Upper lobe of right lung (tissue), 1 donor: ENCODE results near the gene RNF39. TPM values are rescaled to one million over a fixed set of nuclear protein-coding genes. Genes with fewer than 3 reads are reported as not detected.
"Not testable (repeated sequence)": the region's sequence is repeated elsewhere in the genome, so short reads cannot be mapped to it uniquely, and the experiment has no call there.

Experiments
- ATAC-seq: fragments of 200-7000 bp; cut with Tn5 transposase; one replicate; pipeline ENCODE4 v1.9.1; 2020; ENCODE audit warnings: mild to moderate bottlenecking, moderate library complexity
- DNase-seq: peaks from one replicate; pipeline ENCODE4 v3.0.0-alpha.2; 2020
- H3K27ac ChIP-seq: fragments of 200-600 bp; one replicate; pipeline ENCODE4 v1.8.0; 2022
- H3K27me3 ChIP-seq: fragments of 200-600 bp; one replicate; pipeline ENCODE4 v1.8.0; 2022; ENCODE audit warnings: mild to moderate bottlenecking
- H3K36me3 ChIP-seq: fragments of 200-600 bp; one replicate; pipeline ENCODE4 v1.8.0; 2022
- H3K4me1 ChIP-seq: fragments of 200-600 bp; one replicate; pipeline ENCODE4 v1.8.0; 2022
- H3K4me3 ChIP-seq: fragments of 200-600 bp; one replicate; pipeline ENCODE4 v1.8.0; 2022; ENCODE audit warnings: mild to moderate bottlenecking
- H3K9me3 ChIP-seq: fragments of 200-600 bp; one replicate; pipeline ENCODE4 v1.8.0; 2022
- intact Hi-C: fragments of 100-400 bp; cut with DNase I; formaldehyde crosslinking; loops from one replicate; pipeline ENCODE4 v1.11.0; 2022
- total RNA-seq: library from RNA; stranded (reverse); fragmentation: NEBNext Ultra II Directional; extraction: Animal tissue kit (Norgen Biotek cat#: 25700); gene quantifications from one replicate; pipeline ENCODE4 v1.2.1, GENCODE V29; 2021
- TF ChIP-seq, protein P1 (sequence below): fragments of 200-600 bp; IDR thresholded peaks from one replicate; pipeline ENCODE4 v1.8.0; 2022; ENCODE audit warnings: antibody characterized with exemption
- donor health status: DM: no; HTN: yes; CAD: no; lungs with severe emphysema.

RNF39 gene
- total RNA-seq, 1 donor from 2014 or later: 2.4 TPM

GRCh38 chr6:30042914-30043313 lies 32.7 kb downstream of the RNF39 start:
- intact Hi-C loops: no loop called here
- no peaks in the 10 kb centered on the region for H3K9me3 ChIP-seq
- TF ChIP-seq, protein P1, sequence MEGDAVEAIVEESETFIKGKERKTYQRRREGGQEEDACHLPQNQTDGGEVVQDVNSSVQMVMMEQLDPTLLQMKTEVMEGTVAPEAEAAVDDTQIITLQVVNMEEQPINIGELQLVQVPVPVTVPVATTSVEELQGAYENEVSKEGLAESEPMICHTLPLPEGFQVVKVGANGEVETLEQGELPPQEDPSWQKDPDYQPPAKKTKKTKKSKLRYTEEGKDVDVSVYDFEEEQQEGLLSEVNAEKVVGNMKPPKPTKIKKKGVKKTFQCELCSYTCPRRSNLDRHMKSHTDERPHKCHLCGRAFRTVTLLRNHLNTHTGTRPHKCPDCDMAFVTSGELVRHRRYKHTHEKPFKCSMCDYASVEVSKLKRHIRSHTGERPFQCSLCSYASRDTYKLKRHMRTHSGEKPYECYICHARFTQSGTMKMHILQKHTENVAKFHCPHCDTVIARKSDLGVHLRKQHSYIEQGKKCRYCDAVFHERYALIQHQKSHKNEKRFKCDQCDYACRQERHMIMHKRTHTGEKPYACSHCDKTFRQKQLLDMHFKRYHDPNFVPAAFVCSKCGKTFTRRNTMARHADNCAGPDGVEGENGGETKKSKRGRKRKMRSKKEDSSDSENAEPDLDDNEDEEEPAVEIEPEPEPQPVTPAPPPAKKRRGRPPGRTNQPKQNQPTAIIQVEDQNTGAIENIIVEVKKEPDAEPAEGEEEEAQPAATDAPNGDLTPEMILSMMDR: no peak
- ATAC-seq (no peak), DNase-seq (no peak)
- H3K36me3 ChIP-seq: no peaks in the 10 kb centered on the region
- no peaks in the 10 kb centered on the region for H3K4me1 ChIP-seq
- H3K27ac ChIP-seq: no peak overlapping the region
- H3K27me3 ChIP-seq: no peaks in the 10 kb centered on the region
- no peak overlapping the region for H3K4me3 ChIP-seq

GRCh38 chr6:30042476-30042875 lies 33.1 kb downstream of the RNF39 start:
- intact Hi-C loops: no loop called here

DNA sequence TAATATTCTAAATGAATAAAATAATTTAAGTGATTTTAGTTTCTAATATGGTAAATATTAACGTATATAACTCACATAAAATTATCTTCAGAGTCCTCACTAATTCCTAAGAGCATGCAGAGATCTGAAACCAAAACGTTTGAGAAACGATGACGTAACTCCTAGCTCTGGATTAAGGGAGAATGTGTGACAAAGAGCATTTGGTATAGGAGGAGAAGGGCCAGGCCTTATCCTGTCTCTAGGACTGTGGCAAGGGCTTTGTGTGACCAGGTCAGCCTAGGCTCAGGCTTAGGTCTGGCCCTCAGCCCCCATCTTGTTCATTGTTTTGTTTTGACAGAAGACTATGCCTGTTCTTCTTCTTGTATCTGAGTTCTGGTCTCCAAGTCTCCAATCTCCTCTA lies 33.7 kb downstream of the RNF39 start:
- Histone ChIP-seq H3K27ac (no peak overlapping the region), H3K36me3 (no peaks in the 10 kb centered on the region), H3K9me3 (no peaks in the 10 kb centered on the region), H3K4me1 (no peaks in the 10 kb centered on the region), H3K4me3 (no peak overlapping the region), H3K27me3 (no peaks in the 10 kb centered on the region)
- TF ChIP-seq, protein P1: no peak
- no peak for DNase-seq
- intact Hi-C loops: no loop called here
- peak; percentile 78 for ATAC-seq

More at GRCh38 chr6:30042476-30042875, 33.1 kb downstream of the RNF39 start:
- Histone ChIP-seq H3K36me3 (no peaks in the 10 kb centered on the region), H3K4me3 (no peak overlapping the region), H3K4me1 (no peaks in the 10 kb centered on the region), H3K27ac (no peak overlapping the region), H3K9me3 (no peaks in the 10 kb centered on the region), H3K27me3 (no peaks in the 10 kb centered on the region)
- ATAC-seq (peak; percentile 87), DNase-seq (no peak)
- TF ChIP-seq, protein P1: no peak

GRCh38 chr6:30041221-30041620 lies 34.3 kb downstream of the RNF39 start:
- ATAC-seq (no peak), DNase-seq (no peak)
- H3K4me3 ChIP-seq: no peak overlapping the region
- H3K4me1 ChIP-seq: no peaks in the 10 kb centered on the region
- TF ChIP-seq, protein P1: no peak
- H3K27ac ChIP-seq: no peak overlapping the region
- intact Hi-C loops: no loop called here
- H3K27me3 ChIP-seq: no peaks in the 10 kb centered on the region
- no peaks in the 10 kb centered on the region for H3K9me3 ChIP-seq
- no peaks in the 10 kb centered on the region for H3K36me3 ChIP-seq

DNA sequence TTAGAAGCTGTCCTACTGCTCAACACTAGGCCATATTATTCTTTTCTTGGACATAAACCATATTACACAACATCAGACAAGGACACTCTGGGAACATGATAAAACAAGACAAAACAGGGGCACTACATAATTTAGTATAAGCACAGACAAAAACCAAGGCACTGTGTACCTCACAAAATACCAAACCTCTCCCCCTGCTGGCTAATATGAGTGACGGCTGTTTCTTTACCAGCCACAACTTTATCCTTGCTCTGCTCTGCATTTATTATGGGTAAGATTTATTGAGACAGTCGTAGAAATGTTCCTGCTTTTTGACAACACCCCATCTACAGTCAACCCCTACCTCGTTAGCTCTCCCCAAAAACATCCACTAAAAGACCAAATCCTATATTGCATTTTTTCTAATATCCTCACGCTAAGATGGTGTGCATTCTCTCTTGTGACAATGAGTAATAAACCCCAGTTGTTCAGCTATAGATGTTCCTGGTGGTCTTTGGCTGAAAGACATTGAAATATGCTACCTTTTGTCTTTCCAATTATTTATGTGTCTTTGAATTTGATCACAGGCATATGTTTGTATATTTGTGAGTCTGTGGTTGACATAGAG lies 38.3 kb downstream of the RNF39 start:
- TF ChIP-seq, protein P1: peak; percentile 52
- no peaks in the 10 kb centered on the region for H3K9me3 ChIP-seq
- DNase-seq (no peak), ATAC-seq (peak; percentile 75)
- no peaks in the 10 kb centered on the region for H3K36me3 ChIP-seq
- intact Hi-C loops: no loop called here
- H3K4me3 ChIP-seq: no peak overlapping the region
- no peaks in the 10 kb centered on the region for H3K4me1 ChIP-seq
- no peaks in the 10 kb centered on the region for H3K27me3 ChIP-seq
- H3K27ac ChIP-seq: no peak overlapping the region

- intact Hi-C loops: no loop called here
- no peaks in the 10 kb centered on the region for H3K27me3 ChIP-seq
- TF ChIP-seq, protein P1: no peak
Observed at GRCh38 chr6:30035784-30036183, 39.8 kb downstream of the RNF39 start.

DNA sequence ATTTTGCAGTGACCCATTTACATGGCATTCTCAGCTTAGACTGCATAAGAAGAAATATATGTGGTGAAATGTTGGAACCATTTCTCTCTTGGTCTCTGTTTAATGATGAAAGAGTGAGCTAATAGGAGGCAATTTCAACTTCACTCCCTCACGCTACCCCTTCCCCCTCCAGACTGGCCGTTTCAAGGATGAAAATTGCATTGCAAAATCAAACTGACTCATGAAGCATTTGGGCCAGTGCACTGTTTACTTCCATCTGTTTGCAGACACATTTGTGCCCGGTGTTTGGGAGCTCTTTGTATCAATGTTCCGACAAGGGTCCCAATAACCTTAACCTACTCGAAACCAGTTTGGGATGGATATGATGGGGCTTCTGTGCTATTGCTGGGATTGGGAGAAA lies 42.1 kb downstream of the RNF39 start:
- intact Hi-C loops, H3K4me1 ChIP-seq, H3K27me3 ChIP-seq, H3K27ac ChIP-seq, H3K36me3 ChIP-seq, H3K9me3 ChIP-seq, DNase-seq, H3K4me3 ChIP-seq: not testable (repeated sequence)
- ATAC-seq: peak; percentile 83

More at GRCh38 chr6:30035784-30036183, 39.8 kb downstream of the RNF39 start:
- no peak overlapping the region for H3K4me3 ChIP-seq
- no peak overlapping the region for H3K27ac ChIP-seq
- H3K4me1 ChIP-seq: no peaks in the 10 kb centered on the region
- DNase-seq (no peak), ATAC-seq (peak; percentile 50)
- H3K36me3 ChIP-seq: no peaks in the 10 kb centered on the region
- no peaks in the 10 kb centered on the region for H3K9me3 ChIP-seq
